Germinal center (tissue), 1 donor: ENCODE data around the gene TP53AIP1.

Source experiments
- DNase-seq: peaks from one replicate; pipeline ENCODE4 v3.0.0; 2012; ENCODE audit warnings: mixed read lengths, low spot score

Gene TP53AIP1, protein sequence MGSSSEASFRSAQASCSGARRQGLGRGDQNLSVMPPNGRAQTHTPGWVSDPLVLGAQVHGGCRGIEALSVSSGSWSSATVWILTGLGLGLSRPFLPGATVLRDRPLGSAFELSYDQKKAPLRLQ

DNA sequence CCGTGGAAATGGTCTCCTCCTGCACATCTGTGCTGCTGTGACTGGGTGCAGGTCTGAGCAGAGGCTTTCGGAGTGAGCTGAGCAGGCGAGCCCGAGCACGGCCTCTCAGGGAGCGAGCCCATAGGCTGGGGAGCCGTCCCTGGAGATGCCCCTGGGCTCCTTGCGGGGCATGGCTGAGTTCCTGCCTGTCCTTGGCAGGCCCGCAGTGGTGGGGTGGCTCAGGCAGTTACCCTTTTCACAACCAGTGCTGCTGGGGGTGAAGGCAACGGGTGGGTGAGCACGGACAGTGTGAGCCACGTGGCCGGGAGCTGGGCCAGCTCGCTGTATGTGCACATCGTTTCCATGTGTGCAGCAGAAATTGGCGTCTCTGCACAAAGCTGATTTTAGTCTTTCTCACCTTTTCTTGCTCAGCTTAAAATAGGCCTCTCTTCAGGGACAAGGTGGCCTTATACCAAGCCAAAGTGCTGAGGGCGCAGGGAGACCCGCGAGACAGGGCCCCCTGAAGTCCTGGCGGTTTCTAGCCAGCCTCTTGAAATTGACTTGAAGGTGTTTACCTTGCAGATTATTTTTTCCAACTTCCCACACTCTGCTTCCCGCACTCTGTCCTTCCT, at the start of gene TP53AIP1:
Gene TP53AIP1 (minus strand): TSS at position 55 of the 611 bp plus-strand sequence. CDS start 5,053 bp downstream, outside the sequence.
- no peak for DNase-seq

GRCh38 chr11:128988242-128988970, 45.7 kb upstream of the TP53AIP1 start:
- no peak for DNase-seq

GRCh38 chr11:128985880-128986279, 43.2 kb upstream of the TP53AIP1 start:
- DNase-seq: no peak

- DNase-seq: no peak
Measured at GRCh38 chr11:128983023-128983422, 40.4 kb upstream of the TP53AIP1 start.

DNA sequence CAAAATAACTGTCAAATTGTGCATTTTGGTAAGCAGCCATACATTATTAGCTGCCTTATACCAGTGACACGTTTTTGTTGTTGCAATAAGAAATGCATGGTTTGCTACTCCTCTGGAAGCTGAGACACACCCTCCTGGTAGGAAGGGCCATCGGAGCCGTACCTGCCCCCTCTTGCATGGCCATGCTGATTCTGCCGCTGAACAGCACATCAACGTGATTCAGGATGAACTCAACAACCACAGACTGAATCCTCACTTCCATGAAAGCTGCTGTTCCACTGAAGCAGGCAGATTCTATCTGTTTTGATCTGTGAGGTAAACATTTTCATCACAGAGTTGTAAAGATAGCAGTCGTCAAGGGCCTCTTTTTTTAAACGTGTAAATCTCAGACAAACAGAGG, 38.6 kb upstream of the TP53AIP1 start:
- DNase-seq: no peak

- DNase-seq: no peak
Measured at GRCh38 chr11:128970598-128971190, 28.0 kb upstream of the TP53AIP1 start.

DNA sequence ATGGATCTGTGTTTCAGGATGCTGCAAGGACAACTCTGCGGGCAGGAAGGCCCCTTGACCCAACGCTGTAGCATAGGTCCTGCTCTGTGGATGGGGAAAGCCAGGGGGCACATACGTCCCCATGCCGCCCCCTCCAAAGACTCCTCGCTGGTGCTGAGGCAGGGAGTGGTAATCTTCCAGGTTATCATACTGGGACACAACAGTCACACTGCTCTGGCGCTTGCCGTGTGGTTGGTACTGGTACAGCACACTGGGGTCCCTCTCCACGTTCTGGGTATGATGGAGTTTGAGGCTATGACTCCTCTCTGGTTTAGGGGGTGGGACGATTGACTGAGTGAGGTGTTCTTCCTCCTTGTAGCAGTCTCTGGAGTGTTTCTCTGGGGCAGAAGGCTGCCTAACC, 26.2 kb upstream of the TP53AIP1 start:
- no peak for DNase-seq

DNA sequence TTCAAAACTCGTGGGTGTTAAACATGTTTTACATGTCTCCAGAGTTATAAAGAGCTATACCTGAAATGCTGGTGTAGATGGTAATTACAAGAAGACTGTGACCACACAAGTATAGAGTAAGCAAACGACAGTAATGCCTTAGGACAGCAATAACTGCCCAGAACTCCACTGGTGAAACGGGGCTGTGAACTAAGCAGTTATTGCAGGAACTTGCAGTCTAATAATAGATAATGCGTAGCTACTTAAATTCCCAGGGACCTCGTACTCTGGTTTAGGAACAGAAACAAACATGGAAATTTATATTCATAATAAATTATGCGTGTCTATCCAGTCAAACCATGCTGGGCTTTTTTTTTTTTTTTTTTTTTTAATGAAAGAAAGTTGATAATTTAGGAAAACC, 24.9 kb upstream of the TP53AIP1 start:
- no peak for DNase-seq

DNA sequence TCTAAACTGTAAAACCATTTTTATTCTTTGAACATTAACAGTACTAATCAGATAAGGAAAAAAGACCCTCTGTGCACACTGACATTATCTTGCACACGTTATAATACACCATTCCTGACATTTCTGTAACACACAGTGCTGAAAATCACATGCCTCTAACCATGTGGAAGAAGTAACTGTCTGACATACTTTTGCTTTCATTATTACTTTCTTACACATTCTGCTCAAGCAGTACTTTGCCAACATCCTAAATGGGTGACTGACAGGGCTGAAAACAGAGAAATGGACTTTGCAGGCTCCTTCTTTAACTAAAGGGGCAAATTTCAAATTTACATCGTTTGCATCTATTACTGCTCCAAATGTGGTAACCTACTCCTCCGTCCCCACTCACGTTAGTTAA, 22.8 kb upstream of the TP53AIP1 start:
- no peak for DNase-seq

- no peak for DNase-seq
Measured at GRCh38 chr11:128964463-128964930, 21.8 kb upstream of the TP53AIP1 start.

GRCh38 chr11:128963744-128964325, 21.2 kb upstream of the TP53AIP1 start:
- no peak for DNase-seq

GRCh38 chr11:128962896-128963295, 20.2 kb upstream of the TP53AIP1 start:
- no peak for DNase-seq

DNA sequence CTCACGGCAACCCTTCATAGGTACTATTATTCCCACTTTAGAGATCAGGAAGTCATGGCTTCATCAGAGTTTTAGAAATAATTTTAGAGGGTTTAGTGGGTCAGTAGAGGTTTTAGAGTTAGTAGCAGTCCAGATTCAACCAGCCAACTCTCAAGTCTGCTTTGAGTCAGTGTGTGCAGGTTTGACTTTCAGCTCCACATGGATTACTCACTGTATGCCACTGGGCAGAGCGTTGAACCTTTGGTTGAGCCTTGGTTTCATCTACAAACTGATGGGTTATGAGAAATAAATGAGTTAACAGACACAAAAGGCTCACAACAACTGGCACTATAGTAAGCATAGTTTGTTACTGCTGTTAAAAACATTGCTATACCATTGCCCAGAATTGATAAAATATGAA, 19.0 kb upstream of the TP53AIP1 start:
- DNase-seq: no peak

GRCh38 chr11:128957202-128957482, 14.5 kb upstream of the TP53AIP1 start:
- no peak for DNase-seq

DNA sequence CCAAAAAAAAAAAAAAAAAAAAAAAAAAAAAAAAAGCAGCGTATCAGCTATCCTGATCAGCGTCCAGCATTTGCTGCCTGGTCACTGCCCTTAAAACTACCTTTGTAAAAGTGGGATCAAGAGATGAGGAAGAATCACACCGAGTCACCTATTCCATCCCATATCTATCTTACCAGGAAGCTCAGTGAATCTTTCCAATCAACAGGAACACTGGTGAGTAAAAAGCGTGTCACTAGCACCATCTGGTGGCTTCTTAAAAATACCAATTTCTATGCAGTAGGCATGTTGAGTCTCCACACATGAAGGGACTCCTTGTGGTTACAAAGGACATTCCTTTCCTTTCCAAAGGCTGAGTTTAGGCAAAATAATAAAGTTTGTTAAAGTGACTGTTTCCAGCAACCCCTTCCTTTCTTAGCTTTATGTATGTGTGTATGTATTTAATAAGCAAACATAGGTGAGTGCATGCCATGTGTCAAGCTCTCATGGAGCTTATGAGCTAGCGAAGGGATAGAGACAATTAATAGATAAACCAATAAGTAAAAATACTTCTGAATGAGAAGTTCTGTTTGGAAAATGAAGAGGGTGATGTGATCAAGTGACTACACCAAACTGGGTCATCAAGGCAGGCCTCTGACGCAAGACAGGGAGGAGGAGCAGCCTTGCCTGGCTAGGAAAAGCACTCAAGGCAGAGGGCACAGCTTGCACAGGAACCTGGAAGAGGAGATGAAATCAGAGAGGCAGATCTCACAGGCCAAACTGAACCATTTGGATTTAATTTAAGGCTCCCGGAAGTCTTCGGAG, 13.9 kb upstream of the TP53AIP1 start:
- DNase-seq: peak; percentile 42

- no peak for DNase-seq
Measured at GRCh38 chr11:128955636-128956035, 13.0 kb upstream of the TP53AIP1 start.

DNA sequence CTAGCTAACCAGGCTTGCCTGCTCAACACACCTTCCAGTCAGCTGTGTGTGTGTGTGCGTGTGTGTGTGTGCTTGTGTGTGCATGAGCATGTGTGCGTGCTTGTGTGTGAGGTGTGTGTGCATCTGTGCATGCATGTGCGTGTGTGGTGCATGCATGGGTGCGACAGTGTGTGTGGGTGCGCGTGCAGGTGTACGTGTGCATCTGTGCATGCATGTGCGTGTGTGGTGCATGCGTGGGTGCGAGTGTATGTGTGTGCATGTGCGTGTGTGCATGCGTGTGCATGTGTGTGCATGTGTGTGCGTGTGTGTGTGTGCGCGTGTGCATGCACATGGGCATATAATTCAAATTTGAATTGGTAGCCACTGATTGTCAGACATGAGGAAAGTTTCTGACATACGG, 10.5 kb upstream of the TP53AIP1 start:
- DNase-seq: no peak

DNA sequence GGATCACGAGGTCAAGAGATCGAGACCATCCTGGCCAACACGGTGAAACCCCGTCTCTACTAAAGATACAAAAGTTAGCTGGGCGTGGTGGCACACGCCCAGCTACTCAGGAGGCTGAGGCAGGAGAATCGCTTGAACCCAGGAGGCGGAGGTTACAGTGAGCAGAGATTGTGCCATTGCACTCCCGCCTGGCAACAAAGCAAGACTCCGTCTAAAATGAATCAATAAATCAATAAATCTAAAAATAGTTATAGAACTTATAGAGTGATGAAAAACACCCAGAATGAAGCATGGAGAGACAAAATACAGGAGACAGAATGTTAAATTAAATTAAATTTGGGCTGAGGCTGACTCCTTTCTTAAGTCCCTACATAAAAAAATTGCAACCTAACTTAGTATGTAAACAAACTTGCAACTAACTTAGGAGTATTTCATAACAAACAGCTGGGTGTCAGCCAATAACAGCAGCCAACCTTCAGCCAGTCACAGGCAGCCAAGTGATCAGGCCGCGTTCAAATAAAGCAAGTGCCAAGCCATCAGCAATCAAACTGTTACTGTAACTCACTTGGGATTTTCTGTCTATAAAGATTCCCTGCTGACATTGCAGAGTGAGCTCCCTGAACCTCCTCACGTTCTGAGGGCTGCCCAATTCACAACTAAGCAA, 7.3 kb upstream of the TP53AIP1 start:
- no peak for DNase-seq

- DNase-seq: no peak
Measured at GRCh38 chr11:128948583-128948982, 5.9 kb upstream of the TP53AIP1 start.

DNA sequence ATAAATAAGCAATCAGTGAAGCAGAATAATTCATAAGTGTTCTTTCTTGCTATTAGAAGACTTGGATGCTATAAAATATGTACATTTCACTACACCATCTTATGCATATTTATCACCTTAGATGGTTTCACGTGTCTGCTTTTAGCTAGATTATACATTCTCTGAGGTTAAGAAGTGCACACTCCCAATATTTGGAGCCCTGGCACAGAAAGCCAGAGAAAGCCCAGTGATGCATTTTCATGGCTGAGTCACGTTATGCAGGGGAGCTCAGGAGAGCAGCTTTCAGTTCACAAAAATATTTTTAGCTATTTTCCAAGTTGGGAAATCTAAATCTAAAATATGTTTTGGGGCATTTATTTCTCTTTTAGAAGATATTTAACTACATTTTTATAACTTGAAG, 5.1 kb upstream of the TP53AIP1 start:
- DNase-seq: no peak

- no peak for DNase-seq
Measured at GRCh38 chr11:128946648-128947047, 4.0 kb upstream of the TP53AIP1 start.
